Activated naive CD8-positive, alpha-beta T cell (primary cell): ENCODE measurements around the gene SUMF1.

Experiments used
- H3K27ac Mint-ChIP-seq: one replicate; pipeline ENCODE4 v1.8.0; 2021; ENCODE audit warnings: mixed read lengths
- H3K27me3 Mint-ChIP-seq: one replicate; pipeline ENCODE4 v1.8.0; 2021; ENCODE audit warnings: mixed read lengths
- H3K36me3 Mint-ChIP-seq: one replicate; pipeline ENCODE4 v1.8.0; 2021; ENCODE audit warnings: mixed read lengths
- H3K4me1 Mint-ChIP-seq: one replicate; pipeline ENCODE4 v1.8.0; 2021; ENCODE audit warnings: low read depth, mixed read lengths
- H3K4me3 Mint-ChIP-seq: one replicate; pipeline ENCODE4 v1.8.0; 2021; ENCODE audit warnings: mild to moderate bottlenecking, mixed read lengths
- H3K9me3 Mint-ChIP-seq: one replicate; pipeline ENCODE4 v1.8.0; 2021; ENCODE audit warnings: low read depth, mixed read lengths

Gene SUMF1

DNA sequence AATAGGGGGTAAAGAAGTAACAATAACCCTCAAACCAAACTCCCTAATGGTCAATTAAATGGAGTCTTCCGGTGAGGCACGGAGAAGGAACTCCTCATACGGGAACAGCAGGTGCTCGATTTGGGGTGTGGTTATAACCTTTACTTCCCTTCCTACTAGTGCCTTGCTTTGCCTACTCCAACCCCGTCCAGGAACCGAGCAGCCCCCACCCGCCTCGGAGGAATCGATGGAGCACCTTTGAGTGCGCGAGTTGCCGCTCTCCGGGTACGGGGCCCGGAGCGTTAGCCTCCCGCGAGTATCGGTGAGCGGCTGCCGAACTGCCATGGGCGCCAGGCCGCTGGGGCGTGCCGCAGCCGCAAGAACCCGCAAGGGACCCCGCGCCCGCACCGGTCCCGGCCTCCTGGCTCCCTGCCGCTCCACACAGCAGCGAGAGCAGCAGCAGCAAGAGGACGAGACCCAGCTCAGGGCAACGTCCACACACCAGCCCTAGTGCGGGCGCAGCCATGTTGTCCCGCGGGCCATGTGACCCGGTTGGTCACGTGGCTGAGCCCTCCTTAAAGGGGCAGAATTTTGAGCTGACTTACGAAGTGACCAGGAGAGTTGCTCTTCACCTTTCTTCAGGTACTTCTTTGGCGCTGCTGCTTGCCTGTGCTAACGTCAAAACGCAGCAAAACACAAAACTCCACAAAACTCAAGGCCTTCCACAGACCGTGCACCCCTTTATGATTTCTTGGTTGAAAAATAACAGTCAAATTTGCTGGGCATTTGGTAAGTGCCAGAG is at the start of gene SUMF1:
Gene SUMF1, minus strand, starts transcription at position 529 of the 781 bp plus-strand sequence. Its CDS starts 24 bp downstream, at position 505.
- peaks cover 12% of the 10 kb centered on the region for H3K4me1 Mint-ChIP-seq
- no peaks in the 10 kb centered on the region for H3K27me3 Mint-ChIP-seq
- H3K36me3 Mint-ChIP-seq = no peaks in the 10 kb centered on the region
- no peaks in the 10 kb centered on the region for H3K9me3 Mint-ChIP-seq
- peak within 1 kb of the TSS; percentile 93 for H3K4me3 Mint-ChIP-seq
- peak within 1 kb of the TSS; percentile 95 for H3K27ac Mint-ChIP-seq

- Mint-ChIP-seq H3K27ac (peak overlapping the region; percentile 9), H3K4me1 (peaks cover 66% of the 10 kb centered on the region), H3K27me3 (no peaks in the 10 kb centered on the region), H3K9me3 (no peaks in the 10 kb centered on the region), H3K36me3 (peaks cover 7% of the 10 kb centered on the region), H3K4me3 (no peak overlapping the region)
Observed at GRCh38 chr3:4515916-4516579, 49.0 kb upstream of the SUMF1 start.

GRCh38 chr3:4514916-4515315 is 47.8 kb upstream of the SUMF1 start:
- H3K9me3 Mint-ChIP-seq = no peaks in the 10 kb centered on the region
- H3K4me1 Mint-ChIP-seq = peaks cover 70% of the 10 kb centered on the region
- peak overlapping the region; percentile 64 for H3K27ac Mint-ChIP-seq
- H3K4me3 Mint-ChIP-seq = no peak overlapping the region
- peaks cover 7% of the 10 kb centered on the region for H3K36me3 Mint-ChIP-seq
- H3K27me3 Mint-ChIP-seq = no peaks in the 10 kb centered on the region

DNA sequence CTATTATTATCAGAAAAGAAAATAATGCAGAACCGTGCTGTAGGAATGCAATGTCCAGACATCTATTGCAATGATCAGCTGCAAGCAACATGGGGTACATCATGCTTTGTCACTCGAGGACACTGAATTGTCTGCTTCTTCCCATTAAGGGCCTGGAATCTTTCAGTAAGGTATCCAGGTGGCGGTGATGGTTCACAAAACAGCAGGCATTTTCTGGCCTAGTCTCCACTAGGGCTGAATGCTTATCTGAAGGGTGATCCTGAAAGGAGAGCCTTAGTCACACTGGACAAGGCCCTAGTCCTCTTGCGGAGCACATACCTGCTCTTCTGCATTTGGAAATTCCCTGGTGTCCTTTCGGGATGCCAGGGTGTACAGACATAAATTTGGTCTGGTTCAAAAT is 47.3 kb upstream of the SUMF1 start:
- no peaks in the 10 kb centered on the region for H3K9me3 Mint-ChIP-seq
- peaks cover 7% of the 10 kb centered on the region for H3K36me3 Mint-ChIP-seq
- no peak overlapping the region for H3K4me3 Mint-ChIP-seq
- no peaks in the 10 kb centered on the region for H3K27me3 Mint-ChIP-seq
- H3K27ac Mint-ChIP-seq = peak overlapping the region; percentile 46
- H3K4me1 Mint-ChIP-seq = peaks cover 65% of the 10 kb centered on the region

- Mint-ChIP-seq H3K4me1 (peaks cover 63% of the 10 kb centered on the region), H3K27ac (no peak overlapping the region), H3K36me3 (peaks cover 7% of the 10 kb centered on the region), H3K9me3 (no peaks in the 10 kb centered on the region), H3K4me3 (no peak overlapping the region), H3K27me3 (no peaks in the 10 kb centered on the region)
Observed at GRCh38 chr3:4512895-4513616, 46.0 kb upstream of the SUMF1 start.

- Mint-ChIP-seq H3K4me1 (peaks cover 62% of the 10 kb centered on the region), H3K4me3 (no peak overlapping the region), H3K9me3 (no peaks in the 10 kb centered on the region), H3K27ac (peak overlapping the region; percentile 50), H3K36me3 (peaks cover 5% of the 10 kb centered on the region), H3K27me3 (no peaks in the 10 kb centered on the region)
Observed at GRCh38 chr3:4511491-4512262, 44.6 kb upstream of the SUMF1 start.

- Mint-ChIP-seq H3K27me3 (no peaks in the 10 kb centered on the region), H3K4me1 (peaks cover 68% of the 10 kb centered on the region), H3K27ac (no peak overlapping the region)
Observed at GRCh38 chr3:4509983-4510755, 43.1 kb upstream of the SUMF1 start.

GRCh38 chr3:4509043-4509442 is 42.0 kb upstream of the SUMF1 start:
- Mint-ChIP-seq H3K36me3 (peaks cover 5% of the 10 kb centered on the region), H3K27ac (no peak overlapping the region), H3K4me3 (no peak overlapping the region), H3K4me1 (peaks cover 72% of the 10 kb centered on the region), H3K9me3 (no peaks in the 10 kb centered on the region), H3K27me3 (no peaks in the 10 kb centered on the region)

More at GRCh38 chr3:4509983-4510755, 43.1 kb upstream of the SUMF1 start:
- Mint-ChIP-seq H3K36me3 (peaks cover 5% of the 10 kb centered on the region), H3K9me3 (no peaks in the 10 kb centered on the region), H3K4me3 (no peak overlapping the region)

DNA sequence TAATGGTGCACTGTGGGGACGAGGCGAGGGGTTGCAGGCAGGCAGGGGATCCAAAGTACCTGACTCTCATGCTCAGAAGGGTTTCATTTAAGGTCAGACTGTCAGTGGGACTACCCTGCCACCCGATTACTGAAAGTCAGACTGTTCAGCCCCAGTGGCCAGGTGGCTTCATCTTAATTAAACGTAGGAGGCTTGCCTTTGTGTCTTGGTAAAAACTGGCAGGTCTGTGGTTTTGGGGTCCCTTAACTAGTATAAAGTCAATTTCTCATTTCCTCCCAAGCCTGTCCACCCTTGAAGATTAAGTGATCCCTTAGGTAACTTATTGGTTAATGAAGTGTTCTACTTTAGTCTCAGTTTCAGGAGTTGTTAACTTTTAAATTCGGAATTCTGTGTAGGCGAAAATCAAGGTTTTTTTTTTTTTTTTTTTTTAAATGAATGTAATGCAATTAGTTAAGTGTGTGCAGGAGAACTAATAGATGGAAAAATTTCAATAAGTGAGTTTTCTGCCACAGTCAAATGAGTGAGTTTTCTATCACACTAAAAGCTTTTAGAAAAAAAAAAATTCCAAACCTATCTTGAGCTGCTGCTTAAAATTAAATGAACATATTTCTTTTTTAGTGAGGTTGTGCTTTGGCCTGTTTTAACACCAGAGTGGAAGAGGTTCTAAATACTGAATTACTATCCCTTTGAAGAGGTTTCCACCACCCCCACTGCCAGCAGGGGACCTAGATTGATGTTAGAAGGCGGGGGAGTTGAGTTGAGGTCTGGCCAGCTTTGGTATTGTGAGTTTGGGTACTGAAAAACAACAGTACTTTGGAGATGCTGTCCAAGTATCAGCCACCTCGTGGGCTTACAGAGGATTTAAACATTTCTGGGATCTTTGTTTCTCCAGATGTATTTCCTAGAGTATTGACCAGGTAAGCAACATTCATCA is 41.2 kb upstream of the SUMF1 start:
- no peak overlapping the region for H3K4me3 Mint-ChIP-seq
- H3K4me1 Mint-ChIP-seq = peaks cover 73% of the 10 kb centered on the region

DNA sequence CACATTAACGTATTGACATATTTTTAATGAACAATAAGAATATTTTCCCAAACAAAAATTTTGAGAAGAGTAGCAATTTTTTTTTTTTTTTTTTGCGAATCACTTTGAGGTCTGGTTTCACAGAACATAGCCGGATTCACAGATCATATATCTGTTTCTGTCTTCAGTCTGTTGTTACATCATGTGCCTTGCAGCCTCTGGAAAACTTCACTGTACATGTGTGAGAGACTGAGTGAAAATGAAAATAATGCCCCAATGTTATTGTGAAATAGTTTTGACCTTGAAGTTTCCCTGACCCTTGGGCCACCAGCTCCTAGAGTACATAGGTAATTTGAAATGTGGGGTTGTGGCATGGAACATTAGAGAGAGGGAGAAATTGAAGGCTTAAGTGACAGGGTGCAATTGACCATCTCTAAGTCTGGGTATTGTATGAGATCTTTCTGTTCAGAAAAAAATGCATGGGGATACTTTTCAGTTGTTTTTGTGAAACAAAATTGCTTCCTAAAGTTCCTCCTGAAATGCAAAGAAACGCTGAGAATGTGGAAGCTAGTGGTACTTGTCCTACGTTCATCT is 40.0 kb upstream of the SUMF1 start:
- Mint-ChIP-seq H3K9me3 (no peaks in the 10 kb centered on the region), H3K27ac (no peak overlapping the region), H3K36me3 (peaks cover 7% of the 10 kb centered on the region), H3K27me3 (no peaks in the 10 kb centered on the region), H3K4me3 (no peak overlapping the region), H3K4me1 (peaks cover 69% of the 10 kb centered on the region)

More for the DNA sequence above, 41.2 kb upstream of the SUMF1 start:
- no peaks in the 10 kb centered on the region for H3K27me3 Mint-ChIP-seq
- peaks cover 5% of the 10 kb centered on the region for H3K36me3 Mint-ChIP-seq
- no peaks in the 10 kb centered on the region for H3K9me3 Mint-ChIP-seq
- no peak overlapping the region for H3K27ac Mint-ChIP-seq

GRCh38 chr3:4506559-4507023 is 39.5 kb upstream of the SUMF1 start:
- Mint-ChIP-seq H3K4me1 (peaks cover 66% of the 10 kb centered on the region), H3K27me3 (no peaks in the 10 kb centered on the region), H3K4me3 (no peak overlapping the region), H3K9me3 (no peaks in the 10 kb centered on the region), H3K27ac (peak overlapping the region; percentile 78), H3K36me3 (peaks cover 5% of the 10 kb centered on the region)

DNA sequence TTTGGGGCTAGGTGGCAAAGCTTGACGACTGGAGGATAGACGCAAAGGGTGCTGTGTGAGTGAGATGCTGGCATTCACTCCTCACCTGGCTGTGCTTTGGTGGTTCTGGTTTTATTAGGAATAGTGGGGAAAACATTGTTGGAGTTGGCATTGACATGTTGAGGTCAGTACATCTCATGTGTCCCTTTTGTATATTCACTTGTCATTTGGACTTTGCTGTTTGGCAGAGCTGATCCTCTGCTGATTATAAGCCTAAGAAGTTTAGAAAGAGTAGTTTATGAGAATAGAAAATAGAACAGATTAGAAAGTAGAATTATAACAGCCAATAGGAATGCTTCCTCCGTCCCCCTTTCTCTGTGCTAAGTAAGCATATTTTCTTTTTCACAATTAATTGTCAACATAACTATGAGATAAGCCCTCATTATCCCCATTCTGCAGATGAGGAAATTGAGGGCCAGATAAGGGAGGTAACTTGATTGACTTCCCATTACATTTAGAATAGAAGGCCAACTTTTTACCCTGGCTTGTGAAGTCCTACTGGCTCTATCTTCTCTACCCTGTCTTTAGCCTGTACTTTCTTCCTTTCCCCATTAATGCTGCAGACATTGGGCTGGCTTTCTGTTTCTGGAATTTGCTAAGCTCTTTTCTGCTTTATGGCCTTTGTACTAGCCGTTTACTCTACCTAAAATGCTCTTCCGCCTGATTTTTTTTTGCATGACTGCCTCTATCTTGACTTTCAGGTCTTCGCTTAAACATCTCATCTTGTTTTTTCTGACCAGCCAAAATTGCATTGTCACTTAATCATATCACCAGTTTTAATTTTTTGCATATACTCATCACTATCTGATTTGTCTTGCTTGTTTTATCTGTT is 38.9 kb upstream of the SUMF1 start:
- Mint-ChIP-seq H3K36me3 (peaks cover 7% of the 10 kb centered on the region), H3K4me3 (peak overlapping the region; percentile 23), H3K4me1 (peaks cover 63% of the 10 kb centered on the region), H3K27me3 (no peaks in the 10 kb centered on the region), H3K27ac (peak overlapping the region; percentile 78), H3K9me3 (no peaks in the 10 kb centered on the region)
